HCT116 (cell line): ENCODE data around the gene TMCO1. TPM values are rescaled to one million over a fixed set of nuclear protein-coding genes. Genes with fewer than 3 reads are reported as not detected.

ENCODE experiments used
- ATAC-seq: fragments of 200-7000 bp; cut with Tn5 transposase; 2 replicates; pipeline ENCODE4 v1.9.1; 2020; ENCODE audit warnings: mild to moderate bottlenecking, moderate library complexity
- BruUV-seq: library from RNA; stranded (reverse); fragments of 400-500 nt; replicated peaks from 2 replicates; lab custom pipeline; 2021; lab: Mats Ljungman, UMichigan
- CTCF ChIA-PET: fragments of 300-600 bp; sonication (Branson Sonifier 250); formaldehyde crosslinking; loops from one replicate; lab custom pipeline; 2021; ENCODE audit warnings: antibody characterized with exemption; lab: Charles Lee
- POLR2A ChIA-PET: fragments of 300-600, 350-600 bp; sonication (Branson Sonifier 250); formaldehyde crosslinking; loops from one replicate; lab custom pipeline; 2021; ENCODE audit warnings: antibody characterized with exemption; lab: Charles Lee
- RAD21 ChIA-PET, 2 experiments: fragments of 300-600 bp; sonication (Branson Sonifier 250); formaldehyde crosslinking; loops; one replicate each; lab custom pipeline; 2023; ENCODE audit warnings: low total read pairs in 2 of 2; ENCODE audit not compliant: uncharacterized antibody in 2 of 2, unreplicated experiment in 2 of 2, low non-redundant PET in 1 of 2; lab: Charles Lee
- DNase-seq: peaks from one replicate; pipeline ENCODE4 v3.0.0-alpha.2; 2010; ENCODE audit warnings: low read depth, low spot score
- H2AFZ ChIP-seq: fragments of 200-600 bp; shearing (Covaris generic), sonication (generic); 2 replicates; pipeline ENCODE4 v1.6.1; 2017; ENCODE audit warnings: low read depth, mixed run types, mixed read lengths, antibody characterized with exemption, low read length; ENCODE audit not compliant: poor library complexity, severe bottlenecking
- H3K27ac ChIP-seq: 2 replicates; pipeline ENCODE4 v1.5.1; 2012; ENCODE audit warnings: low read depth, low read length
- H3K27me3 ChIP-seq: fragments of 200-600 bp; sonication (generic); 2 replicates; pipeline ENCODE4 v1.6.1; 2016; ENCODE audit warnings: mixed run types, low read length, mixed read lengths; ENCODE audit not compliant: insufficient read depth
- H3K36me3 ChIP-seq, 2 experiments: fragments of 200-500 bp in 1 of 2; fragments of 200-600 bp in 1 of 2; sonication (Bioruptor generic) in 1 of 2; sonication (generic) in 1 of 2; 2 replicates each; pipeline versions ENCODE4 v1.5.1 to v1.6.1; 2014 to 2016; ENCODE audit warnings: low read length in 2 of 2, inconsistent platforms in 1 of 2, mixed read lengths in 1 of 2, mixed run types in 1 of 2; ENCODE audit not compliant: insufficient read depth in 2 of 2, control insufficient read depth in 1 of 2
- H3K4me1 ChIP-seq, 2 experiments: fragments of 200-600 bp in 1 of 2; sonication (generic) in 1 of 2; 2 replicates each; pipeline versions ENCODE4 v1.5.1 to v1.6.1; 2012 to 2017; ENCODE audit warnings: low read length in 2 of 2, inconsistent platforms in 1 of 2, mild to moderate bottlenecking in 1 of 2, mixed read lengths in 1 of 2, mixed run types in 1 of 2, moderate library complexity in 1 of 2; ENCODE audit not compliant: insufficient read depth in 2 of 2, control insufficient read depth in 1 of 2
- H3K4me2 ChIP-seq: fragments of 200-600 bp; sonication (generic); 2 replicates; pipeline ENCODE4 v1.6.1; 2017; ENCODE audit warnings: mixed run types, low read length, mixed read lengths
- H3K4me3 ChIP-seq, 2 experiments: fragments of 200-600 bp in 1 of 2; sonication (generic) in 1 of 2; replicated peaks in 1 of 2; 2 replicates each; pipeline ENCODE4 v1.5.1; 2011 to 2016; ENCODE audit warnings: low read length in 2 of 2, control low read depth in 1 of 2, low read depth in 1 of 2, mild to moderate bottlenecking in 1 of 2, mixed read lengths in 1 of 2, mixed run types in 1 of 2
- H3K79me2 ChIP-seq: fragments of 200-600 bp; sonication (generic); 2 replicates; pipeline ENCODE4 v1.6.1; 2017; ENCODE audit warnings: mild to moderate bottlenecking, mixed run types, low read length, moderate library complexity, mixed read lengths; ENCODE audit not compliant: insufficient read depth
- H3K9ac ChIP-seq: fragments of 200-600 bp; sonication (generic); 2 replicates; pipeline ENCODE4 v1.6.1; 2016; ENCODE audit warnings: low read length, mixed read lengths
- H3K9me2 ChIP-seq: fragments of 200-600 bp; sonication (generic), shearing (Covaris generic); 2 replicates; pipeline ENCODE4 v1.6.1; 2017; ENCODE audit warnings: mixed run types, mild to moderate bottlenecking, moderate library complexity; ENCODE audit not compliant: insufficient read depth
- H3K9me3 ChIP-seq, 2 experiments: fragments of 200-500 bp in 1 of 2; fragments of 200-600 bp in 1 of 2; sonication (Bioruptor generic) in 1 of 2; sonication (generic) in 1 of 2; 2 replicates each; pipeline ENCODE4 v1.6.1; 2014 to 2017; ENCODE audit warnings: low read length in 2 of 2, mixed read lengths in 2 of 2, inconsistent platforms in 1 of 2, low read depth in 1 of 2, mild to moderate bottlenecking in 1 of 2, mixed run types in 1 of 2, moderate library complexity in 1 of 2; ENCODE audit not compliant: control insufficient read depth in 1 of 2, insufficient read depth in 1 of 2
- H4K20me1 ChIP-seq: fragments of 200-600 bp; sonication (generic), shearing (Covaris generic); 2 replicates; pipeline ENCODE4 v1.6.1; 2017; ENCODE audit warnings: mixed run types, mild to moderate bottlenecking, moderate library complexity; ENCODE audit not compliant: insufficient read depth
- ELF1 ChIP-seq: IDR thresholded peaks from 2 replicates; pipeline ENCODE4 v1.6.1; 2012; ENCODE audit warnings: low read depth, borderline replicate concordance
- EZH2phosphoT487 ChIP-seq: fragments of 200-600 bp; IDR thresholded peaks from 2 replicates; pipeline ENCODE4 v1.6.1; 2018; ENCODE audit warnings: antibody characterized with exemption, borderline replicate concordance
- RAD21 ChIP-seq: IDR thresholded peaks from 2 replicates; pipeline ENCODE4 v1.6.1; 2012; ENCODE audit warnings: low read depth, mild to moderate bottlenecking
- SP1 ChIP-seq: IDR thresholded peaks from 2 replicates; pipeline ENCODE4 v1.6.1; 2012; ENCODE audit warnings: low read depth
- ZNF274 ChIP-seq: fragments of 200-500 bp; sonication (Bioruptor generic); IDR thresholded peaks from 2 replicates; pipeline ENCODE4 v1.6.1; 2014; ENCODE audit warnings: mild to moderate bottlenecking, low read depth, low read length, inconsistent platforms
- intact Hi-C: fragments of 100-400 bp; cut with micrococcal nuclease; formaldehyde crosslinking; loops from 2 replicates; pipeline ENCODE4 v1.10.0; 2022
- total RNA-seq: library from RNA; stranded (reverse); gene quantifications from one replicate; pipeline ENCODE4 v1.2.1, GENCODE V29; 2021; ENCODE audit not compliant: unreplicated experiment
- TF ChIP-seq, protein P1 (sequence below): IDR thresholded peaks from 2 replicates; pipeline ENCODE4 v1.6.1; 2012

Gene TMCO1
- total RNA-seq, 1 experiment from 2014 or later, result 61.2 TPM

DNA sequence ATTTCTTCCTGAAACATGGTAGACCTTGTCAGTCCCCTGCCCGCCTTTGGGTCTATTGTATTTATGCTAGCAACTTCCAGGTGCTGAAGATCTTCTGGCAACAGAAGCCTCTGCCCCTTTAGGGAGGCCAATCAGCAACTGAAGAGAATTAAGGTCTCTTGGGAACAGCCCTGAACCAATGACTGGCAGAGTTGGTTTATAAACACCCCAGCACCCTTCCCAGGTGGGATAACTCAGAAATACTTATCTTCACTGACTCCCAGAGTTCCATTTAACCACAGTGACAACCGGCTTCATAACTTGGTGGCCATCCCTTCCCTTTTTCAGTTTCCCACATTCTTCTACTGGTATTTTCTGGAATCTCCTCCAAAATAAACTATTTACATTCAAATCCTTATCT, 27.2 kb upstream of the TMCO1 start:
- ATAC-seq, result no peak
- POLR2A ChIA-PET, result no interaction called here

DNA sequence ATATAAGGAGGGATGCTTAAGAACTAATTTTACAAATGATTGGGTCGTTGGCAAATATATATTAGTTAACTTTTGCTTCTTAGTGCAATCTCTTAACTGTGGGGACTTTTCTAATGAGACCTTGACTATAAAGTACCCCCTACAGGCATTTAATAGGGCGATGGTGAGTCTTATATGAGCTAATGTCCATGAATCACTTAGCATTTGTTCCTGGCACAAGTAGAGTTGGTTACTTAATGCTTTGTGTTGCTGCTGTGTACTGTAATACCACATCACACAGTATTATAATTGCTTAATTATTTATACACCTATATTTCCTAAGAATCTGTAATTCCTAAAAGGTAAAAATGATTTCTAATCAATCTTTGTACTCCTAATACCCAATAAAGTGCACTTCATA, 25.3 kb upstream of the TMCO1 start:
- TF ChIP-seq RAD21 (no peak), ELF1 (no peak), ZNF274 (no peak), SP1 (no peak)
- TF ChIP-seq, protein P1, sequence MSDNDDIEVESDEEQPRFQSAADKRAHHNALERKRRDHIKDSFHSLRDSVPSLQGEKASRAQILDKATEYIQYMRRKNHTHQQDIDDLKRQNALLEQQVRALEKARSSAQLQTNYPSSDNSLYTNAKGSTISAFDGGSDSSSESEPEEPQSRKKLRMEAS, result no peak
- POLR2A ChIA-PET, result no interaction called here
- Histone ChIP-seq H3K27me3 (no peaks in the 10 kb centered on the region), H3K79me2 (no peaks in the 10 kb centered on the region), H2AFZ (no peak overlapping the region), H4K20me1 (no peaks in the 10 kb centered on the region), H3K36me3 (no peaks in the 10 kb centered on the region), H3K9ac (no peak overlapping the region), H3K4me2 (no peak overlapping the region), H3K4me3 (no peak overlapping the region), H3K4me1 (no peaks in the 10 kb centered on the region), H3K9me2 (no peaks in the 10 kb centered on the region), H3K27ac (no peak overlapping the region), H3K9me3 (no peaks in the 10 kb centered on the region)
- BruUV-seq, result no TSS peak
- intact Hi-C loops, result no loop called here
- CTCF ChIA-PET, result no interaction called here
- RAD21 ChIA-PET, result no interaction called here
- DNase-seq (no peak), ATAC-seq (no peak)

More for the DNA sequence above, 27.2 kb upstream of the TMCO1 start:
- Histone ChIP-seq H3K27ac (no peak overlapping the region), H3K9ac (no peak overlapping the region), H3K9me2 (no peaks in the 10 kb centered on the region), H2AFZ (no peak overlapping the region), H4K20me1 (no peaks in the 10 kb centered on the region), H3K36me3 (no peaks in the 10 kb centered on the region), H3K4me1 (no peaks in the 10 kb centered on the region), H3K9me3 (peaks cover 0 to 4% of the 10 kb centered on the region in 2 experiments; a peak in 1 of 4 replicates), H3K27me3 (no peaks in the 10 kb centered on the region), H3K79me2 (no peaks in the 10 kb centered on the region), H3K4me3 (no peak overlapping the region), H3K4me2 (no peak overlapping the region)
- BruUV-seq, result no TSS peak
- CTCF ChIA-PET, result no interaction called here
- no peak for DNase-seq
- TF ChIP-seq EZH2phosphoT487, result no peak
- RAD21 ChIA-PET, result no interaction called here
- intact Hi-C loops, result no loop called here
